ENCODE results near the gene FAM83F.
"Not testable (repeated sequence)": the region's sequence is repeated elsewhere in the genome, so short reads cannot be mapped to it uniquely, and the experiment has no call there.

Gene FAM83F

GRCh38 chr22:39994566-39995392 lies at the start of gene FAM83F:
Gene FAM83F (plus strand): TSS chr22:39994954. CDS start chr22:39995043, 89 bp downstream.
- DNase-seq (ENCODE audit: low spot score), result no peak

- DNase-seq (ENCODE audit: low spot score), result no peak
Observed at GRCh38 chr22:39946126-39946502, 48.6 kb upstream of the FAM83F start.

DNA sequence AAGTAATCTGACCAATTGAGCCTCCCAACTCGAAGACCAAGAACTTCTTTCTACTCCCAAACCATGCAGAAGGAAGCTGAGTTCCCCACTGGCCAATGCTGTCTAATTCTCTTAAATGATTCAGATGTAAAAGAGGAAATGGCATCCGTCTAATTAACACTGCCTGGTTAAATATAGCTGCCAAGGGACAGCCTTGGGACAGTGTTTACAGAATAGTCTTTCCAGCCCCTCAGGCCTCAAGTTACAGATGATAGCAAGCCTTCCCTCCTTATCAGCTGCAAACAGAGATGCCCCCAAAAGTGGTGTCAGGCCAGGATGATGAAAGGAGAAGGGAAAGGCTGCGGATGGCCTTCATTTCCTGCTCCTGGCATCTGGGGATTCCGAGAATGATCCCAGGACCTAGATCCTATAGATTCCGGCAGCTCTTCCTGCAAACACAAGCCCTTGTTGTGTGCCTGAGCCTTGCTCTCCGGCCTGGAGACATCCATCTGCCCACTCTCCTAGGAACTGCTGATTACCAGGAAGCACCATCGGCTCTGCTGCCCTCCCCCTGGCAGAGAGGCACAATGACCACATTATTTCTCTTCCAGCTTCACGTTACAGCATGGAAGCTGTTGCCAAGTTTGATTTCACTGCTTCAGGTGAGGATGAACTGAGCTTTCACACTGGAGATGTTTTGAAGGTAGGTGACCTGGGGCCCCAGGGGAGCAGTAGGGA lies 48.1 kb upstream of the FAM83F start:
- no peak for DNase-seq (ENCODE audit: low spot score)

- DNase-seq (ENCODE audit: low spot score), result no peak
Observed at GRCh38 chr22:39947220-39948216, 47.2 kb upstream of the FAM83F start.

- DNase-seq (ENCODE audit: low spot score), result no peak
Observed at GRCh38 chr22:39949964-39950737, 44.6 kb upstream of the FAM83F start.

DNA sequence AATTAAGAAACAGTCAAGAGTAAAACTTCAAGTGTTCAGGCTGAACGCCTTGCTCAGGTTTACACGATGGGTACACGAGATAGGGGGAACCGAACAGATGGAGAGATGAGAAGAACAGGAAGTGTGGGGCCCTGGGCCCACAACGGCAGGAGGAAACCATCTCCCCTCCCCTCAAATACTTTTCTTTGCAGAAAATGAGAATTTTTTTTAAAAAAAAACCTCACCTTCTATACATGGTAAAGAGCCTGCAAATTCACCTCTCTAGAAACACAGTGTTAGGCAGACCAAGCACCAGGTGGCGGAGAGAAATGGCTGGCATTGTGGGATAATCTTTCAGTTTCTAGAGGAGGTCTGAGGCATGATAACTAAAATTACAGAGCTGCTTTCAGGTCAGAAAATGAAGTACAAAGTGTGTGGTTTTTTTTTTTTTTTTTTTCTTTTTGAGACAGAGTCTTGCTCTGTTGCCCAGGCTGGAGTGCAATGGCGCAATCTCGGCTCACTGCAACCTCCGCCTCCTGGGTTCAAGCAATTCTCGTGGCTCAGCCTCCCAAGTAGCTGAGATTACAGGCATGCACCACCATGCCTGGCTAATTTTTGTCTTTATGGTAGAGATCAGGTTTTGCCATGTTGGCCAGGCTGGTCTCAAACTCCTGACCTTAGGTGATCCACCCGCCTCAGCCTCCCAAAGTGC lies 43.0 kb upstream of the FAM83F start:
- DNase-seq (ENCODE audit: low spot score), result not testable (repeated sequence)

GRCh38 chr22:39952347-39952746 lies 42.4 kb upstream of the FAM83F start:
- no peak for DNase-seq (ENCODE audit: low spot score)

DNA sequence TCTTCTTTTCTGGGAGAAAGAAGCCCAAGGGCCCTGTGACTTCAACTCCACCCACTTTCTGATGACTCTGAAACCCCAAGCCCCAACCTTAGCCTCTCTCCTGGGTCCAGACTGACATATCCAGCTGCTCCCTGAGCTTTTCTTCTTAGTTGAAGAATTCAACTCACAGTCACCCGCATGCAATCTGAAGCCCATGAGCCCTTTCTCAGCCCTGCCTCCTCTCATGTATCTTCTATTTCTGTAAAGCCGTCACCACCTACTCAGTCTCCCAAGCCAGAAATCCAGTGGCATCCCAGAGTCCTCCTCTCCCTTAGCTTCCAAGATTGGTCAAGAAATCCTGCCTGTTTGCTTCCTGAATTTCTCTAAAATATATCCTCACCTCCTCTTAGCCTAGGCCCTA lies 41.7 kb upstream of the FAM83F start:
- DNase-seq (ENCODE audit: low spot score), result no peak

GRCh38 chr22:39954584-39955055 lies 40.1 kb upstream of the FAM83F start:
- DNase-seq (ENCODE audit: low spot score), result no peak

- no peak for DNase-seq (ENCODE audit: low spot score)
Observed at GRCh38 chr22:39955675-39956074, 39.1 kb upstream of the FAM83F start.

DNA sequence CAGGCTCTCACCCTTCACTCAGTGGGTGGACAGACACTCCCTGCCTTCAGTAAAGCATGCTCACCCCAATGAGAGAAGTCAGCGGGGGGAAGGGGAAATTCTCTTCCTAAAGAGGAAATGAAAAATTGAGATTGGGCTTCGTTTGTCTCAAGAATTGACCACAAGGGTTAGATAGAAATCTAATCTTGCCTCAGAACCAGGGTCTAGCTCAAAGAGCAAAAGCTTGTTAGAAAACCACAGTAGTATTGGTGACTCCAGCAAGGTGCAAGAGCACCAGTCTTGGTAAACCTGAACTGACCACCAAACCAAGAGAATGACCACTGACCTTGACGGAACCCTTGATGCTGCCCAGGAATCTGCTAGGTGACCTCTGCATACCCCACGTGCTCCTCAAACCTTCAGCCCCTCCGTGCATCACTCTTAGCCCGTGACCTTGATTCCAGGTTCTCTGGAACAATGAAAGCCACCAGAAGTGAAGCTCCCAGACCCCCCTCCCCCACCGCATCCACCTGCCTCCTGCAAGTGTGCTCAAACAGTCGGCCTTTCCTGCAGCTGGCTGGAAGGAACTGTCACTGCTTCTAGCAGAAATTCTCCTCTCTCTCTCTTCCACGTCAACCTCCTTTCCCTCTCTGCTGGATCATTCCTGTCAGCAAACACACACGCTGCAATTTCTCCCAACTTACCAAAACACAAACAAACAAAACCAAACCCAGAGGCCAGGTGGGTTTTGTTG lies 37.7 kb upstream of the FAM83F start:
- DNase-seq (ENCODE audit: low spot score), result no peak

- no peak for DNase-seq (ENCODE audit: low spot score)
Observed at GRCh38 chr22:39958009-39958711, 36.6 kb upstream of the FAM83F start.

GRCh38 chr22:39958949-39959639 lies 35.7 kb upstream of the FAM83F start:
- DNase-seq (ENCODE audit: low spot score), result no peak

DNA sequence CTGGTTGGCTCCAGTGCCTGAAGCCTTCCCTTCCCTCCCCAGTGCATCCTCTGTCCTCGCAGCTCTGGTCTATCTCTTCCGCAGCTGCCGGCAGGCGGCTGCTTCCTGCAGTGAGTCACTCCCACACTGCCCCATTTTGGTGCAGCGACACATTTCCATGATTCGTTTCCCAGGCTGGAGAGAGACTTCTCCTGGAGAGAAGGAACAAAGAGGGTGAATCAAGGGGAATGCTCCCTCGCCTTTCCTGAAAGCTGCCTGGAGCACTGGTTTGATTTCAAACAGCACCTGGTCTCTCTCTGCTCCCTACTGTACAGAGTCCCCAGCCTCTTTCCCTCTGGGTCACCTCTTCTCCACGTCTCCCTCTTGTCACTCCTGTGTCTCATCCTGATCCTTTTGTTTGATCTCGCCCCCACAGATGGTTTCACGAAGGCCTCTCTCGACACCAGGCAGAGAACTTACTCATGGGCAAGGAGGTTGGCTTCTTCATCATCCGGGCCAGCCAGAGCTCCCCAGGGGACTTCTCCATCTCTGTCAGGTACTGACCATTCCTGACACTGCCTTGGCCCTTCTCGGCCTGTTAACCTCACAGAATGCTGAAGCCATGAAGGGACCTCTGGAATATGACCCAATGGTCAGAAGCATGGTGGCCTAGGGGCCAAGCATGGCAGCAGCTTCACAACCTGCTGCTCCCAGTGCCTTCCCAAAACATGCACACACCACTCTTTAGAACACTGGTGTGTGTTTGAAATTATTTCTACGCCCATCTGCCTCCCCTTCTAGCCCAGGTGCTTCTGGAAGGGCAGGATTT lies 34.9 kb upstream of the FAM83F start, which contains the start of gene TMA7B:
TMA7B (plus strand) TSS at position 758 of the 808 bp plus-strand sequence. CDS start 3,978 bp downstream, outside the sequence.
- no peak for DNase-seq (ENCODE audit: low spot score)

DNA sequence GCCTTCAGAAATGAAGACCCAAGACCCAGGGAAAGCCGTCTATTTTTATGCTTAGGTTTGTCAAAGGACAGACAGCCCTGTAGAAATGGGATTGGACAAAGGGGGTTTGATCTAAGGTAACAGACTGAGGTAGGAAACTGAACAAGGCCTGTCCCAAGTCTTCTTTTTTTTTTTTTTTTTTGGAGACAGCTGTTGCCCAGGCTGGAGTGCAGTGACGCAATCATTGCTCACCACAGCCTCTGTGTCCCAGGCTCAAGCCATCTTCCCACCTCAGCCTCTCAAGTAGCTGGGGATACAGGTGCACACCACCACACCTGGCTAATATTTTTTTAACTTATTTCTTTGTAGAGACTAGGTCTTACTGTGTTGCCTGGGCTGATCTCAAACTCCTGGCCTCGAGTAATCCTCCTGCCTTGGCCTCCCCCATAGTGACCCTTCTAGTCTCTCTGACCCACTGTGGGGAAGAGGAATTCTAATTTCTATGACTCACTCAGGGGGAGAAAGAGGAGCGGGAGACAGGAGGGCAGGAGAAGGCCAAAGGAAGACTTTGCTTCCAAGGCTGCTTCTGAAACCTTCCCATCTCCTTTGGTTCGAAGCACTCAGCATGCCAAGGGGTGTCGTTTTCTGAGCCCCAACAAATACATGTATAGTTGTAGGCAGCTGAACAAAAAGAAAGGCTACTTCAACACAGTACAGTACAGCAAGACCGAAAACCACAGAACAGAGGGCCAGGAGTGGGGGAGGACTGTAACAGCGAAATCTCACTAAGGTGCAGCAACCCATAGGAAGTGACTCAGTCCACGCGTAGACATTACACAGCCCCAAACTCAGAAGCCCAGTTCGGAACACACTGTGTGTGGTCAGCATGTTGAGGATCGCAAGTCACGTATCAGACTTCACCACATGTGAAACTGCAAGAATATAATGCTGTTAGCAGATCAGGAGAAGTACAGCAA lies 33.7 kb upstream of the FAM83F start:
- DNase-seq (ENCODE audit: low spot score), result no peak

DNA sequence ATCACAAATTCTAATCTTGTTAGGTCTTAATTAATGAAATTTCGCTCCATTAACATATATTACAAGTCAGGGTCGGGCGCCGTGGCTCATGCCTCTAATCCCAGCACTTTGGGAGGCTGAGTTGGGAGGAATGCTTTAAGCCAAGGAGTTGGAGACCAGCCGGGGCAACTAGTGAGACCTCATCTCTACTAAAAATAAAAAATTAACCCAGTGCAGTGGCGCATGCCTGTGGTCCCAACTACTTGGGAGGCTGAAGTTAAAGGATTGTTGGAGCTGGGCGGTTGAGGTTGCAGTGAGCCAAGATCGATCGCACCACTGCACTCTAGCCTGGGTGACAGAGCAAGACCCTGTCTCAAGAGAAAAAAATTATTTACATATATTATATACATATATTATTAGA lies 32.7 kb upstream of the FAM83F start:
- no peak for DNase-seq (ENCODE audit: low spot score)

GRCh38 chr22:39965748-39966147 lies 29.0 kb upstream of the FAM83F start:
- no peak for DNase-seq (ENCODE audit: low spot score)
